ENCODE measurements around the gene SLAMF6. TPM values are rescaled to one million over a fixed set of nuclear protein-coding genes. Genes with fewer than 3 reads are reported as not detected.
"Not testable (repeated sequence)": the region's sequence is repeated elsewhere in the genome, so short reads cannot be mapped to it uniquely, and the experiment has no call there.

SLAMF6 gene
- total and polyA plus RNA-seq, 9 donors = 0.13 to 4.2 (median 0.47) TPM; not detected in 1

- WGBS, 3 donors = 37 to 56% (median 38%) methylated on average over 1 of the region's 1 CpG
- no peak overlapping the region for H3K27ac ChIP-seq
These were observed 22.6 kb downstream of the SLAMF6 start for GRCh38 chr1:160500321-160500990.

GRCh38 chr1:160499631-160500030 is 23.4 kb downstream of the SLAMF6 start:
- Histone ChIP-seq H3K36me3 (no peaks in the 10 kb centered on the region), H3K4me3 (no peak overlapping the region), H3K27me3 (no peaks in the 10 kb centered on the region), H3K4me1 (ENCODE audit: insufficient read depth) (no peaks in the 10 kb centered on the region), H3K27ac (no peak overlapping the region), H3K9me3 (no peaks in the 10 kb centered on the region)
- DNase-seq = no peak
- TF ChIP-seq, protein P1, sequence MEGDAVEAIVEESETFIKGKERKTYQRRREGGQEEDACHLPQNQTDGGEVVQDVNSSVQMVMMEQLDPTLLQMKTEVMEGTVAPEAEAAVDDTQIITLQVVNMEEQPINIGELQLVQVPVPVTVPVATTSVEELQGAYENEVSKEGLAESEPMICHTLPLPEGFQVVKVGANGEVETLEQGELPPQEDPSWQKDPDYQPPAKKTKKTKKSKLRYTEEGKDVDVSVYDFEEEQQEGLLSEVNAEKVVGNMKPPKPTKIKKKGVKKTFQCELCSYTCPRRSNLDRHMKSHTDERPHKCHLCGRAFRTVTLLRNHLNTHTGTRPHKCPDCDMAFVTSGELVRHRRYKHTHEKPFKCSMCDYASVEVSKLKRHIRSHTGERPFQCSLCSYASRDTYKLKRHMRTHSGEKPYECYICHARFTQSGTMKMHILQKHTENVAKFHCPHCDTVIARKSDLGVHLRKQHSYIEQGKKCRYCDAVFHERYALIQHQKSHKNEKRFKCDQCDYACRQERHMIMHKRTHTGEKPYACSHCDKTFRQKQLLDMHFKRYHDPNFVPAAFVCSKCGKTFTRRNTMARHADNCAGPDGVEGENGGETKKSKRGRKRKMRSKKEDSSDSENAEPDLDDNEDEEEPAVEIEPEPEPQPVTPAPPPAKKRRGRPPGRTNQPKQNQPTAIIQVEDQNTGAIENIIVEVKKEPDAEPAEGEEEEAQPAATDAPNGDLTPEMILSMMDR (IDR thresholded peaks at IDR 0.05) = no peak
- TF ChIP-seq POLR2A (IDR thresholded peaks at IDR 0.05) = no peak
- no peak for TF ChIP-seq EP300 (IDR thresholded peaks at IDR 0.05)
- WGBS, 3 donors = 81 to 93% (median 87%) methylated on average over 1 of the region's 1 CpG
- intact Hi-C loops (cut with DNase I) = no loop called here

More at GRCh38 chr1:160500321-160500990, 22.6 kb downstream of the SLAMF6 start:
- Histone ChIP-seq H3K4me3 (no peak overlapping the region), H3K27me3 (no peaks in the 10 kb centered on the region), H3K36me3 (no peaks in the 10 kb centered on the region), H3K4me1 (ENCODE audit: insufficient read depth) (no peaks in the 10 kb centered on the region), H3K9me3 (no peaks in the 10 kb centered on the region)
- TF ChIP-seq POLR2A (IDR thresholded peaks at IDR 0.05) (no peak), EP300 (IDR thresholded peaks at IDR 0.05) (no peak)
- TF ChIP-seq, protein P1 (IDR thresholded peaks at IDR 0.05) = no peak
- intact Hi-C loops (cut with DNase I) = no loop called here
- DNase-seq = no peak

- WGBS, 3 donors = 80 to 86% (median 82%) methylated on average over 3 of the region's 3 CpGs
- H3K4me1 ChIP-seq (ENCODE audit: insufficient read depth); H3K36me3 ChIP-seq; H3K9me3 ChIP-seq; H3K27ac ChIP-seq; H3K27me3 ChIP-seq; intact Hi-C loops (cut with DNase I); H3K4me3 ChIP-seq; DNase-seq: not testable (repeated sequence)
These were observed 24.6 kb downstream of the SLAMF6 start for GRCh38 chr1:160498301-160499065.

- H3K4me1 ChIP-seq (ENCODE audit: insufficient read depth) = no peaks in the 10 kb centered on the region
- DNase-seq = no peak
- WGBS, 3 donors = 77 to 82% (median 80%) methylated on average over 4 of the region's 4 CpGs
- H3K27ac ChIP-seq = no peak overlapping the region
- H3K27me3 ChIP-seq = no peaks in the 10 kb centered on the region
- intact Hi-C loops (cut with DNase I) = no loop called here
- TF ChIP-seq POLR2A (IDR thresholded peaks at IDR 0.05) = no peak
- TF ChIP-seq, protein P1 (IDR thresholded peaks at IDR 0.05) = no peak
- TF ChIP-seq EP300 (IDR thresholded peaks at IDR 0.05) = no peak
- H3K9me3 ChIP-seq = no peaks in the 10 kb centered on the region
- H3K36me3 ChIP-seq = no peaks in the 10 kb centered on the region
- H3K4me3 ChIP-seq = no peak overlapping the region
These were observed 26.7 kb downstream of the SLAMF6 start for GRCh38 chr1:160496334-160496733.

DNA sequence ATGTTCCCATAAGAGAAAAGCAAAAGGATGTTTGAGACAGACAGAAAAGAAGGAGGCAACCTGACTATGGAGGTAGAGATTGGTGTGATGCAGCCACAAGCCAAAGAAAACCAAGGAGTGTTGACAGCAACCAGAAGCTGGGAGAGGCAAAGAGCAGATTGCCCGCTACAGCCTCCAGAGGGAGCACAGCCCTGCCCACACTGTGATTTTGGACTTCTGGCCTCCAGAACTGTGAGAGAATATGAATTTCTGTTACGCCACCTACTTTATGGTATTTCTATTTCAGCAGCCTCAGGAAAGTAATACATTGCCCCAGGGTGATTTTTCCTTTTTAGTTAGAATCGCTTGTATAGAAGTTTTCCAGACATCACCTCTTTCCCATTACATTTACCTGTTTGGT is 28.4 kb downstream of the SLAMF6 start:
- 71 to 77% (median 73%) methylated on average over 3 of the region's 3 CpGs for WGBS, 3 donors
- intact Hi-C loops (cut with DNase I) = loop anchor here in 1 of 4 donors (5.0 kb wide), 1 partner anchor 1217 kb away; no protein-coding TSS in a partner anchor
- Histone ChIP-seq H3K4me1 (ENCODE audit: insufficient read depth) (no peaks in the 10 kb centered on the region), H3K36me3 (no peaks in the 10 kb centered on the region), H3K27me3 (no peaks in the 10 kb centered on the region), H3K27ac (no peak overlapping the region), H3K9me3 (no peaks in the 10 kb centered on the region), H3K4me3 (no peak overlapping the region)
- TF ChIP-seq EP300 (IDR thresholded peaks at IDR 0.05) (no peak), POLR2A (IDR thresholded peaks at IDR 0.05) (no peak)
- TF ChIP-seq, protein P1 (IDR thresholded peaks at IDR 0.05) = no peak
- DNase-seq = no peak

Data from ovary (tissue), 9 donors.